ENCODE data around the gene MRPL47. TPM values are rescaled to one million over a fixed set of nuclear protein-coding genes. Genes with fewer than 3 reads are reported as not detected.

MRPL47 gene
- 45.5 and 46.7 TPM in 2 replicates for total RNA-seq (2014; rRNA removed; shearing (Covaris generic))
- polyA plus RNA-seq (2016; fragmentation: Nextera tagmentation; extraction: Ambion mirVana): 212 and 229 TPM in 2 replicates
- long read RNA-seq, transcript MRPL47-203 (7 exons, 1,370 nt): major isoform, 101 of 112 reads
- long read RNA-seq, partial matches to known transcripts: 2 of 112 reads
- long read RNA-seq, other reads (novel, unspliced or antisense): 9 of 112 reads

DNA sequence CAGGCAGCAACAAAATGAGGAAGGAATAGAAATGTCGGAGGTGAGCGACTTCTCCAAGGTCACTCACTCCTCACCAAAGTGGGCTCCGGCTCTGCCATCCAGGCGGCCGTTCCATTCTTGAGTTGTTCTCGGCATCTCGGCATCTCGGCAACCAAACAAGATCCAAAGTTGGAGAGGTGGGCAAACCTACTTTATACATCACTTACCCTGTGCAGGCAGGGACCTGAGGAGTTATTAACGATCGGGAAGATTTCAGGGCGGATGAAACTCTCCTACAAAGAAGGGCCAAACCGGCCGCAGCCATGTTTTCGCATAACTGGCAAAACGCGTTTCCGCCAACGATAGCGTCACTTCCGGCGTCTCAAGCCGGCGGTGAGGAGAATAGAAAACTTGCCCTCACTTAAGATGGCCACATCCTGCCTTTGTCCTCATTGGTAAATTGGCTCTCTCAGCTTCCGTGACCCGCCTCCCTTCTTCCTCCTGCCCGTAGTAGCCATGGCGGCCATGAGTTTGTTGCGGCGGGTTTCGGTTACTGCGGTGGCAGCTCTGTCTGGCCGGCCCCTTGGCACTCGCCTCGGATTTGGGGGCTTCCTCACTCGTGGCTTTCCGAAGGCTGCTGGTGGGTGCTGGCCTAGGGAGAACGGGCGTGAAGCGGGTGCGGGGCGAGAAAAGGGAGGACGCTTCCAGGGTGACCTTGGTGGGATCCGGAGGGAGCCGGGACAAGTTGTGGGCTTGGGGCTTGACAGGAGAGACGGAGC is at the start of gene MRPL47, which contains the start of gene NDUFB5:
TSS of gene MRPL47 (minus strand) at position 318 of the 758 bp plus-strand sequence. CDS start at position 304, 14 bp downstream.
TSS of gene NDUFB5 (plus strand) at position 474 of the 758 bp plus-strand sequence. CDS start at position 496, 22 bp downstream.
- H3K27me3 ChIP-seq (ENCODE audit: insufficient read depth): no peaks in the 10 kb centered on the region
- Mint-ChIP-seq H3K4me1 (peaks cover 2% of the 10 kb centered on the region), H3K4me3 (peak within 1 kb of the TSS; percentile 99), H3K27me3 (ENCODE audit: insufficient read depth, low read depth, poor library complexity) (peaks cover 6% of the 10 kb centered on the region), H3K36me3 (ENCODE audit: low read depth) (peaks cover 29% of the 10 kb centered on the region), H3K9me3 (no peaks in the 10 kb centered on the region; the same call in 1 of the 3 replicates), H3K27ac (peak within 1 kb of the TSS; percentile 100)
- H3K36me3 ChIP-seq (ENCODE audit: insufficient read depth): peaks cover 15% of the 10 kb centered on the region; the same call in 1 of the 2 replicates
- peak within 1 kb of the TSS; percentile 70 for H3K4me3 ChIP-seq
- H3K4me1 ChIP-seq (ENCODE audit: insufficient read depth): peaks cover 5% of the 10 kb centered on the region; the same call in 1 of the 2 replicates
- H3K4me2 ChIP-seq: peak within 1 kb of the TSS; percentile 81
- DNase-seq (ENCODE audit: low spot score): peak; percentile 99
- TF ChIP-seq, protein P1, sequence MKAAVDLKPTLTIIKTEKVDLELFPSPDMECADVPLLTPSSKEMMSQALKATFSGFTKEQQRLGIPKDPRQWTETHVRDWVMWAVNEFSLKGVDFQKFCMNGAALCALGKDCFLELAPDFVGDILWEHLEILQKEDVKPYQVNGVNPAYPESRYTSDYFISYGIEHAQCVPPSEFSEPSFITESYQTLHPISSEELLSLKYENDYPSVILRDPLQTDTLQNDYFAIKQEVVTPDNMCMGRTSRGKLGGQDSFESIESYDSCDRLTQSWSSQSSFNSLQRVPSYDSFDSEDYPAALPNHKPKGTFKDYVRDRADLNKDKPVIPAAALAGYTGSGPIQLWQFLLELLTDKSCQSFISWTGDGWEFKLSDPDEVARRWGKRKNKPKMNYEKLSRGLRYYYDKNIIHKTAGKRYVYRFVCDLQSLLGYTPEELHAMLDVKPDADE (IDR thresholded peaks at IDR 0.05): peak; percentile 93
- no peak for TF ChIP-seq STAT1 (IDR thresholded peaks at IDR 0.05; ENCODE audit: unreplicated experiment)
- no peak for TF ChIP-seq EZH2phosphoT487 (IDR thresholded peaks at IDR 0.05; ENCODE audit: unreplicated experiment)
- no peak for TF ChIP-seq JUNB (IDR thresholded peaks at IDR 0.05; ENCODE audit: unreplicated experiment)
- TF ChIP-seq, protein P2, sequence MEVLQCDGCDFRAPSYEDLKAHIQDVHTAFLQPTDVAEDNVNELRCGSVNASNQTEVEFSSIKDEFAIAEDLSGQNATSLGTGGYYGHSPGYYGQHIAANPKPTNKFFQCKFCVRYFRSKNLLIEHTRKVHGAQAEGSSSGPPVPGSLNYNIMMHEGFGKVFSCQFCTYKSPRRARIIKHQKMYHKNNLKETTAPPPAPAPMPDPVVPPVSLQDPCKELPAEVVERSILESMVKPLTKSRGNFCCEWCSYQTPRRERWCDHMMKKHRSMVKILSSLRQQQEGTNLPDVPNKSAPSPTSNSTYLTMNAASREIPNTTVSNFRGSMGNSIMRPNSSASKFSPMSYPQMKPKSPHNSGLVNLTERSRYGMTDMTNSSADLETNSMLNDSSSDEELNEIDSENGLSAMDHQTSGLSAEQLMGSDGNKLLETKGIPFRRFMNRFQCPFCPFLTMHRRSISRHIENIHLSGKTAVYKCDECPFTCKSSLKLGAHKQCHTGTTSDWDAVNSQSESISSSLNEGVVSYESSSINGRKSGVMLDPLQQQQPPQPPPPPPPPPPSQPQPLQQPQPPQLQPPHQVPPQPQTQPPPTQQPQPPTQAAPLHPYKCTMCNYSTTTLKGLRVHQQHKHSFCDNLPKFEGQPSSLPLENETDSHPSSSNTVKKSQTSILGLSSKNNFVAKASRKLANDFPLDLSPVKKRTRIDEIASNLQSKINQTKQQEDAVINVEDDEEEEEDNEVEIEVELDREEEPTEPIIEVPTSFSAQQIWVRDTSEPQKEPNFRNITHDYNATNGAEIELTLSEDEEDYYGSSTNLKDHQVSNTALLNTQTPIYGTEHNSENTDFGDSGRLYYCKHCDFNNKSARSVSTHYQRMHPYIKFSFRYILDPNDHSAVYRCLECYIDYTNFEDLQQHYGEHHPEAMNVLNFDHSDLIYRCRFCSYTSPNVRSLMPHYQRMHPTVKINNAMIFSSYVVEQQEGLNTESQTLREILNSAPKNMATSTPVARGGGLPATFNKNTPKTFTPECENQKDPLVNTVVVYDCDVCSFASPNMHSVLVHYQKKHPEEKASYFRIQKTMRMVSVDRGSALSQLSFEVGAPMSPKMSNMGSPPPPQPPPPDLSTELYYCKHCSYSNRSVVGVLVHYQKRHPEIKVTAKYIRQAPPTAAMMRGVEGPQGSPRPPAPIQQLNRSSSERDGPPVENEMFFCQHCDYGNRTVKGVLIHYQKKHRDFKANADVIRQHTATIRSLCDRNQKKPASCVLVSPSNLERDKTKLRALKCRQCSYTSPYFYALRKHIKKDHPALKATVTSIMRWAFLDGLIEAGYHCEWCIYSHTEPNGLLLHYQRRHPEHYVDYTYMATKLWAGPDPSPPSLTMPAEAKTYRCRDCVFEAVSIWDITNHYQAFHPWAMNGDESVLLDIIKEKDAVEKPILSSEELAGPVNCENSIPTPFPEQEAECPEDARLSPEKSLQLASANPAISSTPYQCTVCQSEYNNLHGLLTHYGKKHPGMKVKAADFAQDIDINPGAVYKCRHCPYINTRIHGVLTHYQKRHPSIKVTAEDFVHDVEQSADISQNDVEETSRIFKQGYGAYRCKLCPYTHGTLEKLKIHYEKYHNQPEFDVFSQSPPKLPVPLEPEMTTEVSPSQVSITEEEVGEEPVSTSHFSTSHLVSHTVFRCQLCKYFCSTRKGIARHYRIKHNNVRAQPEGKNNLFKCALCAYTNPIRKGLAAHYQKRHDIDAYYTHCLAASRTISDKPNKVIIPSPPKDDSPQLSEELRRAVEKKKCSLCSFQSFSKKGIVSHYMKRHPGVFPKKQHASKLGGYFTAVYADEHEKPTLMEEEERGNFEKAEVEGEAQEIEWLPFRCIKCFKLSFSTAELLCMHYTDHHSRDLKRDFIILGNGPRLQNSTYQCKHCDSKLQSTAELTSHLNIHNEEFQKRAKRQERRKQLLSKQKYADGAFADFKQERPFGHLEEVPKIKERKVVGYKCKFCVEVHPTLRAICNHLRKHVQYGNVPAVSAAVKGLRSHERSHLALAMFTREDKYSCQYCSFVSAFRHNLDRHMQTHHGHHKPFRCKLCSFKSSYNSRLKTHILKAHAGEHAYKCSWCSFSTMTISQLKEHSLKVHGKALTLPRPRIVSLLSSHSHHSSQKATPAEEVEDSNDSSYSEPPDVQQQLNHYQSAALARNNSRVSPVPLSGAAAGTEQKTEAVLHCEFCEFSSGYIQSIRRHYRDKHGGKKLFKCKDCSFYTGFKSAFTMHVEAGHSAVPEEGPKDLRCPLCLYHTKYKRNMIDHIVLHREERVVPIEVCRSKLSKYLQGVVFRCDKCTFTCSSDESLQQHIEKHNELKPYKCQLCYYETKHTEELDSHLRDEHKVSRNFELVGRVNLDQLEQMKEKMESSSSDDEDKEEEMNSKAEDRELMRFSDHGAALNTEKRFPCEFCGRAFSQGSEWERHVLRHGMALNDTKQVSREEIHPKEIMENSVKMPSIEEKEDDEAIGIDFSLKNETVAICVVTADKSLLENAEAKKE (CRISPR knock-in tag; IDR thresholded peaks at IDR 0.05): no peak
- TF ChIP-seq, protein P3, sequence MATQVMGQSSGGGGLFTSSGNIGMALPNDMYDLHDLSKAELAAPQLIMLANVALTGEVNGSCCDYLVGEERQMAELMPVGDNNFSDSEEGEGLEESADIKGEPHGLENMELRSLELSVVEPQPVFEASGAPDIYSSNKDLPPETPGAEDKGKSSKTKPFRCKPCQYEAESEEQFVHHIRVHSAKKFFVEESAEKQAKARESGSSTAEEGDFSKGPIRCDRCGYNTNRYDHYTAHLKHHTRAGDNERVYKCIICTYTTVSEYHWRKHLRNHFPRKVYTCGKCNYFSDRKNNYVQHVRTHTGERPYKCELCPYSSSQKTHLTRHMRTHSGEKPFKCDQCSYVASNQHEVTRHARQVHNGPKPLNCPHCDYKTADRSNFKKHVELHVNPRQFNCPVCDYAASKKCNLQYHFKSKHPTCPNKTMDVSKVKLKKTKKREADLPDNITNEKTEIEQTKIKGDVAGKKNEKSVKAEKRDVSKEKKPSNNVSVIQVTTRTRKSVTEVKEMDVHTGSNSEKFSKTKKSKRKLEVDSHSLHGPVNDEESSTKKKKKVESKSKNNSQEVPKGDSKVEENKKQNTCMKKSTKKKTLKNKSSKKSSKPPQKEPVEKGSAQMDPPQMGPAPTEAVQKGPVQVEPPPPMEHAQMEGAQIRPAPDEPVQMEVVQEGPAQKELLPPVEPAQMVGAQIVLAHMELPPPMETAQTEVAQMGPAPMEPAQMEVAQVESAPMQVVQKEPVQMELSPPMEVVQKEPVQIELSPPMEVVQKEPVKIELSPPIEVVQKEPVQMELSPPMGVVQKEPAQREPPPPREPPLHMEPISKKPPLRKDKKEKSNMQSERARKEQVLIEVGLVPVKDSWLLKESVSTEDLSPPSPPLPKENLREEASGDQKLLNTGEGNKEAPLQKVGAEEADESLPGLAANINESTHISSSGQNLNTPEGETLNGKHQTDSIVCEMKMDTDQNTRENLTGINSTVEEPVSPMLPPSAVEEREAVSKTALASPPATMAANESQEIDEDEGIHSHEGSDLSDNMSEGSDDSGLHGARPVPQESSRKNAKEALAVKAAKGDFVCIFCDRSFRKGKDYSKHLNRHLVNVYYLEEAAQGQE (IDR thresholded peaks at IDR 0.05; ENCODE audit: unreplicated experiment): no peak
- TF ChIP-seq ZNF114 (CRISPR knock-in tag; IDR thresholded peaks at IDR 0.05): no peak
- no peak for TF ChIP-seq NANOG (IDR thresholded peaks at IDR 0.05; ENCODE audit: borderline replicate concordance)
- TF ChIP-seq CREB1 (CRISPR knock-in tag; IDR thresholded peaks at IDR 0.05; ENCODE audit: low read depth): peak; percentile 94
- TF ChIP-seq POLR2AphosphoS5 (IDR thresholded peaks at IDR 0.05; ENCODE audit: low read depth): peak; percentile 87
- TF ChIP-seq EZH2 (IDR thresholded peaks at IDR 0.05; ENCODE audit: low read depth, unreplicated experiment): no peak
- TF ChIP-seq, protein P4, sequence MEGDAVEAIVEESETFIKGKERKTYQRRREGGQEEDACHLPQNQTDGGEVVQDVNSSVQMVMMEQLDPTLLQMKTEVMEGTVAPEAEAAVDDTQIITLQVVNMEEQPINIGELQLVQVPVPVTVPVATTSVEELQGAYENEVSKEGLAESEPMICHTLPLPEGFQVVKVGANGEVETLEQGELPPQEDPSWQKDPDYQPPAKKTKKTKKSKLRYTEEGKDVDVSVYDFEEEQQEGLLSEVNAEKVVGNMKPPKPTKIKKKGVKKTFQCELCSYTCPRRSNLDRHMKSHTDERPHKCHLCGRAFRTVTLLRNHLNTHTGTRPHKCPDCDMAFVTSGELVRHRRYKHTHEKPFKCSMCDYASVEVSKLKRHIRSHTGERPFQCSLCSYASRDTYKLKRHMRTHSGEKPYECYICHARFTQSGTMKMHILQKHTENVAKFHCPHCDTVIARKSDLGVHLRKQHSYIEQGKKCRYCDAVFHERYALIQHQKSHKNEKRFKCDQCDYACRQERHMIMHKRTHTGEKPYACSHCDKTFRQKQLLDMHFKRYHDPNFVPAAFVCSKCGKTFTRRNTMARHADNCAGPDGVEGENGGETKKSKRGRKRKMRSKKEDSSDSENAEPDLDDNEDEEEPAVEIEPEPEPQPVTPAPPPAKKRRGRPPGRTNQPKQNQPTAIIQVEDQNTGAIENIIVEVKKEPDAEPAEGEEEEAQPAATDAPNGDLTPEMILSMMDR (conservative IDR thresholded peaks at IDR 0.05; ENCODE audit: low read depth in 2 of 2): no peak
- no peak for TF ChIP-seq ZNF331 (CRISPR knock-in tag; IDR thresholded peaks at IDR 0.05; ENCODE audit: low read depth)
- peak within 1 kb of the TSS; percentile 92 for H3K27ac ChIP-seq (ENCODE audit: low read depth)
- H3K79me2 ChIP-seq (replicated peaks; ENCODE audit: insufficient read depth): peaks cover 59% of the 10 kb centered on the region
- no peaks in the 10 kb centered on the region for H3K9me2 ChIP-seq (ENCODE audit: insufficient read depth)
- H2AFZ ChIP-seq: peak within 1 kb of the TSS; percentile 48; the same call in 1 of the 2 replicates
- ATAC-seq: peak; percentile 100
- peaks cover under 1% of the 10 kb centered on the region for H4K20me1 ChIP-seq (replicated peaks; ENCODE audit: insufficient read depth)
- H3F3A ChIP-seq (replicated peaks; ENCODE audit: low read depth): no peaks in the 10 kb centered on the region

Measured in GM23338 (cell line).